ENCODE measurements around the gene MRTFB.
"Not testable (repeated sequence)": the region's sequence is repeated elsewhere in the genome, so short reads cannot be mapped to it uniquely, and the experiment has no call there.

Gene MRTFB

GRCh38 chr16:14070877-14071575 lies at the start of gene MRTFB:
TSS of gene MRTFB (plus strand) at chr16:14071319. CDS start at chr16:14140607, 69,288 bp downstream.
- DNase-seq: peak; percentile 81 to 82

- not testable (repeated sequence) for DNase-seq
These were observed 47.6 kb upstream of the MRTFB start for GRCh38 chr16:14023526-14023925.

GRCh38 chr16:14024283-14024682 lies 46.8 kb upstream of the MRTFB start:
- DNase-seq: no peak

GRCh38 chr16:14026572-14027285 lies 44.4 kb upstream of the MRTFB start:
- no peak for DNase-seq

- DNase-seq: no peak
These were observed 42.9 kb upstream of the MRTFB start for GRCh38 chr16:14028202-14028601.

GRCh38 chr16:14029658-14030057 lies 41.5 kb upstream of the MRTFB start:
- DNase-seq: no peak

GRCh38 chr16:14035092-14035491 lies 36.0 kb upstream of the MRTFB start:
- no peak for DNase-seq

GRCh38 chr16:14036889-14037288 lies 34.2 kb upstream of the MRTFB start:
- no peak for DNase-seq

GRCh38 chr16:14037960-14038359 lies 33.2 kb upstream of the MRTFB start:
- DNase-seq: no peak

- DNase-seq: no peak
These were observed 30.0 kb upstream of the MRTFB start for GRCh38 chr16:14041164-14041563.

- no peak for DNase-seq
These were observed 28.4 kb upstream of the MRTFB start for GRCh38 chr16:14042706-14043105.

GRCh38 chr16:14043278-14043677 lies 27.8 kb upstream of the MRTFB start:
- no peak for DNase-seq

- DNase-seq: no peak
These were observed 27.3 kb upstream of the MRTFB start for GRCh38 chr16:14043793-14044192.

GRCh38 chr16:14047121-14047859 lies 23.8 kb upstream of the MRTFB start:
- DNase-seq: not testable (repeated sequence)

GRCh38 chr16:14050291-14051027 lies 20.7 kb upstream of the MRTFB start:
- no peak for DNase-seq

GRCh38 chr16:14051103-14051729 lies 19.9 kb upstream of the MRTFB start:
- DNase-seq: no peak

GRCh38 chr16:14056970-14057369 lies 14.1 kb upstream of the MRTFB start:
- no peak for DNase-seq

GRCh38 chr16:14057878-14058382 lies 13.2 kb upstream of the MRTFB start:
- DNase-seq: no peak

GRCh38 chr16:14061732-14062259 lies 9.3 kb upstream of the MRTFB start:
- DNase-seq: no peak

GRCh38 chr16:14062261-14062660 lies 8.9 kb upstream of the MRTFB start:
- no peak for DNase-seq

GRCh38 chr16:14063618-14064581 lies 7.2 kb upstream of the MRTFB start:
- no peak for DNase-seq

Data from activated CD4-positive, alpha-beta T cell treated with anti-CD3 and anti-CD28 coated beads, Interleukin-2, amount 50 U/mL, for 48 hours (primary cell).